ENCODE results near the gene FOXP1.

- no peak for TF ChIP-seq EZH2 (IDR thresholded peaks at IDR 0.05; ENCODE audit: insufficient read depth, poor library complexity, severe bottlenecking)
- no peak for TF ChIP-seq EZH2phosphoT487 (IDR thresholded peaks at IDR 0.05; ENCODE audit: insufficient read depth, low read depth)
Measured at GRCh38 chr3:71582612-71583565, 639 bp downstream of the FOXP1 start.
